Esophagus (tissue), 2 donors: ENCODE measurements around the gene WARS2. TPM values are rescaled to one million over a fixed set of nuclear protein-coding genes. Genes with fewer than 3 reads are reported as not detected.
A peak's percentile ranks its signal among the peaks of the same experiment; 100 is the strongest.

Experiments used
- H3K27ac ChIP-seq, 2 donors: one replicate each; pipeline ENCODE4 v1.5.1; 2013; ENCODE audit warnings: low read depth in 2 of 2, mild to moderate bottlenecking in 2 of 2, inconsistent platforms in 1 of 2, low read length in 1 of 2, moderate library complexity in 1 of 2
- H3K27me3 ChIP-seq, 2 donors: one replicate each; pipeline ENCODE4 v1.6.1; 2013; ENCODE audit warnings: low read length in 2 of 2, control low read depth in 1 of 2, mild to moderate bottlenecking in 1 of 2; ENCODE audit not compliant: insufficient read depth in 2 of 2, control insufficient read depth in 1 of 2
- H3K36me3 ChIP-seq, 2 donors: one replicate each; pipeline ENCODE4 v1.6.1; 2013; ENCODE audit warnings: low read length in 1 of 2; ENCODE audit not compliant: control insufficient read depth in 2 of 2, insufficient read depth in 2 of 2
- H3K4me1 ChIP-seq, 2 donors: one replicate each; pipeline ENCODE4 v1.6.1; 2013; ENCODE audit warnings: low read length in 1 of 2; ENCODE audit not compliant: control insufficient read depth in 2 of 2, insufficient read depth in 2 of 2
- H3K4me3 ChIP-seq, 2 donors: one replicate each; pipeline ENCODE4 v1.5.1; 2013; ENCODE audit warnings: low read length in 2 of 2, mild to moderate bottlenecking in 2 of 2, low read depth in 1 of 2, moderate library complexity in 1 of 2
- H3K9me3 ChIP-seq, 2 donors: one replicate each; pipeline ENCODE4 v1.6.1; 2013; ENCODE audit warnings: mild to moderate bottlenecking in 2 of 2, low read depth in 1 of 2, low read length in 1 of 2, moderate library complexity in 1 of 2; ENCODE audit not compliant: control insufficient read depth in 2 of 2, insufficient read depth in 1 of 2
- WGBS, 2 donors: extraction: QIAGEN DNeasy Blood & Tissue Kit; methylation state at CpG; one replicate each; pipeline ENCODE4 v1.1.7; 2013; 5-methylcytosine and 5-hydroxymethylcytosine counted together
- polyA plus RNA-seq, 2 donors: library from polyadenylated mRNA; stranded (reverse); fragments of 200-250 nt; gene quantifications; one replicate each; pipeline ENCODE4 v1.2.3, GENCODE V29; 2013
- donor health status: healthy with polysubstance abuse.
- donor health status: Bipolar disorder and iron deficiency.

Gene WARS2
- polyA plus RNA-seq, 2 donors = 3.4 to 5.0 TPM

DNA sequence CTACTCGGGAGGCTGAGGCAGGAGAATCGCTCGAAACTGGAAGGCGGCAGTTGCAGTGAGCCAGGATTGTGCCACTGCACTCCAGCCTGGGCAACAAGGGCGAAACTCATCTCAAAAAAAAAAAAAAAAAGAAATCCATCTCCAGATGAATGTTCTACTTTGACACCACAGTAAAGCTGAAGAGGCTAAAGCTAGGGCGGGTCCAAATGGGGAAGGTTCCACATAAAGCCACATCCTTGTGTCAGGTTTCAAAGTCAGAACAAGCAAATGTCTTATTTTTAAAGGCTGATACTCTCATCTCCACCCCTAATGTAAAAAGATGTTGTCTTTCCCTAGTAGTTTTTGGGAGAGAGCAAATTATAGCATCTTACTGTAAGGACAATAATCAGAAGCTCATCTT, 4.4 kb upstream of the WARS2 start:
- Histone ChIP-seq H3K27ac (no peak overlapping the region), H3K4me3 (no peak overlapping the region)
- 95 to 97% methylated on average over 6 of the region's 6 CpGs for WGBS, 2 donors

DNA sequence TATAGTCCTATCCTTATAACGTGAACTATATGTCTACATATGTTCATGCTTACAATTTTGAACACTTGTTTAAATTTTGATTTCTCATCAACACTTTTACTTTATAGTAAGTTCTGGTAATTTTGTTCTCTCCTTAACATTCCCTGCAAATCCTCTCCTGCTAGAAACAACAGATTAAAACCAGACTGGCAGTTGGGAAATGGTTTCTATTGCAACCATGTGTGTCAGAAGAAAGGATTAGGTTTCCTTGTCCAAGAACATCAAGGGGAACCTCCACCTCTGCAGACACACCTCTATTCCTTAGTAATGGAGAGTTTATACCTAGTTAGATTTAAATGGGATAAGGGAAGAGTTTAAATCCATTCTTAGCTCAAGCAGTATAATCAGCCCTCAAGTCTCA, 3.3 kb upstream of the WARS2 start:
- Histone ChIP-seq H3K36me3 (no peaks in the 10 kb centered on the region), H3K9me3 (no peaks in the 10 kb centered on the region), H3K4me1 (no peaks in the 10 kb centered on the region), H3K4me3 (no peak overlapping the region), H3K27ac (no peak overlapping the region), H3K27me3 (no peaks in the 10 kb centered on the region)
- WGBS, 2 donors = 77 to 94% methylated on average over 1 of the region's 1 CpG

More for the DNA sequence above, 4.4 kb upstream of the WARS2 start:
- H3K9me3 ChIP-seq = no peaks in the 10 kb centered on the region
- no peaks in the 10 kb centered on the region for H3K4me1 ChIP-seq
- no peaks in the 10 kb centered on the region for H3K36me3 ChIP-seq
- no peaks in the 10 kb centered on the region for H3K27me3 ChIP-seq

DNA sequence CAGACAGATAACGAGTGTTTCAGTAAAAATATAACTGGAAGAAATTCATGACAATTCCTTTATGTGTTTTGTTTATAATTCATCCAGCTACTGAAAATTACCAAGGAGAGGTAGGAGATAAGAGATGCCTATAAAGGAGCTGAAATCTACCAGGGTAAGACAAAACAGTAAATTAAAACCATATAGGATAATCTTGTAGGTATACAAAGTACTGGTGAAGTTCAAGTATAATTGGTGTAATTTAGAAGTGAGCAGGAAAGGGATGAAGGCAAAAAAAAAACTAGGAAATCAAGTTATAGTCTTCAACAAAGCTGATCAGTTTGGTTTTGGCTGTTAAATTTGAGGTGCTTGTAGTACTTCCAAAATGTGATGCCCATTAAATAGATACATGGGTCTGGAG, 1.2 kb upstream of the WARS2 start:
- no peak overlapping the region for H3K4me3 ChIP-seq
- no peak overlapping the region for H3K27ac ChIP-seq
- no peaks in the 10 kb centered on the region for H3K9me3 ChIP-seq
- WGBS, 2 donors = 97 to 100% methylated on average over 1 of the region's 1 CpG
- no peaks in the 10 kb centered on the region for H3K27me3 ChIP-seq
- H3K4me1 ChIP-seq = no peaks in the 10 kb centered on the region
- no peaks in the 10 kb centered on the region for H3K36me3 ChIP-seq

DNA sequence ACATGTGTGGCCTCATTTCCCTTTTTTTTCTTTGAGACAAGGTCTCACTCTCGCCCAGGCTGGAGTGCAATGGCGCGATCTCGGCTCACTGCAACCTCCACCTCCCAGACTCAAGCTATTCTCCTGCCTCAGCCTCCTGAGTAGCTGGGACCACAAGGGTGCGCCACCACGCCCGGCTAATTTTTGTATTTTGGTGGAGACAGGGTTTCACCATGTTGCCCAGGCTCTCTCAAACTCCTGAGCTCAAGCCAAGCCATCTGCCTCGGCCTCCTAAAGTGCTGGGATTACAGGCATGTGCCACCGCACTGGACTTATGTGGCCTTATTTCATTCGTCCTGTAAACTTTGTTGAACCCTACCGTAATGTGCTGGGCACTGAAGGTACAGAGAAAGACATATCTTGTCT, 569 bp upstream of the WARS2 start:
- Histone ChIP-seq H3K9me3 (no peaks in the 10 kb centered on the region), H3K4me1 (no peaks in the 10 kb centered on the region), H3K36me3 (no peaks in the 10 kb centered on the region), H3K27ac (peak overlapping the region in 1 of 2 donors; percentile 97), H3K27me3 (no peaks in the 10 kb centered on the region), H3K4me3 (peak overlapping the region; percentile 62 to 67)
- WGBS, 2 donors = 47 to 62% methylated on average over 11 of the region's 11 CpGs

DNA sequence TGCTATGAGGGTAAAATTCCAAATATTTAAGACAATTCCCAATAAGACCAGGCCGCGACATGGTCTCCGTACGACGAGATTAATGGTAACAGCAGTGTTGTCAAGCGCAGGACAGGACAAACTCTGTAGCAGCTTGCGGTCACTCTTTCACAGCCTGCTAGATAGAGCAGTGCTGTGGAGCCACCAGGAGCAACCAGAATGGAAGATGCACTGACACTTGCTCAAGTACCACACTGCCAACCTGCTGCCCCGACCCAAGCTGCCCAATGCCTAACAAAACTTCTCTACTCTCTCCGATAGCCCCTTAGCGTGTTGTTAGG, 636 bp downstream of the WARS2 start:
- peak overlapping the region; percentile 62 to 67 for H3K4me3 ChIP-seq
- no peaks in the 10 kb centered on the region for H3K4me1 ChIP-seq
- H3K9me3 ChIP-seq = no peaks in the 10 kb centered on the region
- no peaks in the 10 kb centered on the region for H3K36me3 ChIP-seq
- no peaks in the 10 kb centered on the region for H3K27me3 ChIP-seq
- H3K27ac ChIP-seq = peak overlapping the region; percentile 97 to 99
- 6 to 12% methylated on average over 10 of the region's 10 CpGs for WGBS, 2 donors

DNA sequence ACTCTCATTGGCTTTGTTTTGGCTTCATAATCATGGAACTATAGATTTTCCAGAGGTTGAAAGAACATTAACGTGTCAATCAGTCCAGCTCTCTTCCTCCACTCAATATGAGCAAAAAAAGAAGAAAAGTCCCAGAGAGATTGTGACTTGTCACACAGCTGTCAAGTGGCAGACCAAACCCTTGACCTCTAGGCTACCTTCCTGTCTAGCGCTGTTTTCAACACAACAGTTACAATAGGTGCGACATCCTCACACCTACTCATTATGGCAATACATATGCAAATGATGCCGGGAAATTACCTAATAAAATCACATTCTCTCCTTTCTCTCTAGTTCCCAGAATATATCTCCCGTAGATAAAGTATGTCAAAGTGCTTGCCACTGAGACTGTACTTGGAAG, 1.1 kb downstream of the WARS2 start:
- Histone ChIP-seq H3K4me1 (no peaks in the 10 kb centered on the region), H3K36me3 (no peaks in the 10 kb centered on the region), H3K27me3 (no peaks in the 10 kb centered on the region), H3K9me3 (no peaks in the 10 kb centered on the region), H3K4me3 (peak overlapping the region in 1 of 2 donors; percentile 67), H3K27ac (peak overlapping the region in 1 of 2 donors; percentile 97)
- WGBS, 2 donors = 28 to 35% methylated on average over 5 of the region's 5 CpGs

DNA sequence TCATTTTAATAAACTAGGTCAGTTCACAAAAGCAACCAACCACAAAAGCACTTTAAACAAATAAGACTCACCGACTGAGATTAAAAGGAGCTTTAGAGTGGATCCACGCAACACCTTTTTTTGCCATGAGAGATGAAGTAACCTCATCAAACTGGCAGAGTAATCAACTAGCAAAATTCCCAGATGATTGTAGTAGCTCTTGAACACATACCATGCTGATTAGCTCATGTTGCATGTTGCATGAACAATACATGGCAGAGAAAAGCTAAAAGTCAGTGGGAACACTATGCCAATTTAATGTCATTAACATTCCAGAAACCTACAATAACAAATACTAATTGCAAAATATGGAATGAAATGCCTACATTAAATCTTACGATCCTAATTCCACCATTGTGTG, 4.1 kb downstream of the WARS2 start:
- no peaks in the 10 kb centered on the region for H3K9me3 ChIP-seq
- H3K27me3 ChIP-seq = no peaks in the 10 kb centered on the region
- no peak overlapping the region for H3K27ac ChIP-seq
- no peaks in the 10 kb centered on the region for H3K36me3 ChIP-seq
- H3K4me1 ChIP-seq = no peaks in the 10 kb centered on the region
- 44 to 52% methylated on average over 3 of the region's 3 CpGs for WGBS, 2 donors
- H3K4me3 ChIP-seq = no peak overlapping the region

DNA sequence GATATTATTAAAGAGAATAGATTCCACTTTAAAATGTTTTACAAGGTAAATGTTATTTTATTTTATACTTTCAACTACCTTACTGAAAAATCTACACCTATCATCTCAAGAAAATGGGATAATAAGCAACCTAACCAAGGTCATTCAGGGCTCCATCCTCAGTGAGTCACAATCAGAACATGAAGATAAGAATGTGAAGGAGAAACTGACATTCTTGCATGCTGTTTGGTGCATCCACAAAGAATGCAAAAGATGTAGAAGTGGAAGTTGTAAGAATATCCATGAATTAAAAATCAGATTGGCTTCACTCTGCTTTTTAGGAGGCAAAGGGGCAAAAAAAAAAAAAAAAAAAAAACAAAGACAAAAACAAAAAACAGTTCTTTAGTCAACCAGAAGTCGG, 6.5 kb downstream of the WARS2 start:
- Histone ChIP-seq H3K27me3 (no peaks in the 10 kb centered on the region), H3K4me3 (no peak overlapping the region), H3K27ac (no peak overlapping the region), H3K4me1 (no peaks in the 10 kb centered on the region), H3K9me3 (no peaks in the 10 kb centered on the region), H3K36me3 (no peaks in the 10 kb centered on the region)
- WGBS, 2 donors = 75 to 96% methylated on average over 1 of the region's 1 CpG

DNA sequence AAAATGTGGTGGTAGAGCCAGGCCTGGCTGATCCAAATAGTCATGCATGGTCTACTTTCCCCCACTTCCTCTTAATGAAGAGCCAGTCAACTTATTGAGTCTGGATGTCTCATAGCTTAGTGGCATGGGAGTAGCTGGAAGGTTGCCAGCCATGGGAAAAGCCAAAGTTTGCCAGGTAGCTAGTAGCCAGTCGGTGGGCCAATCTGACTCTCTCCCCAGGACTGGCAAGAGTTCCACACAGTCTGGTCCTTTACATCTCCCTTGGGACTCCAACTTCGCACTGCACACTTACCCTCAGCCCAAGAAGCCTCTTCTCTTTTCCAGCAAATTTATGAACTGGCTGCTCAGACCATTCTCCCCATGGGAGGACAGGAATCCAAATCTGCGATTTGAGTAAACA, 8.3 kb downstream of the WARS2 start:
- H3K4me1 ChIP-seq = no peaks in the 10 kb centered on the region
- 84 to 89% methylated on average over 3 of the region's 3 CpGs for WGBS, 2 donors
- H3K4me3 ChIP-seq = no peak overlapping the region
- no peaks in the 10 kb centered on the region for H3K36me3 ChIP-seq
- H3K9me3 ChIP-seq = no peaks in the 10 kb centered on the region
- no peak overlapping the region for H3K27ac ChIP-seq
- H3K27me3 ChIP-seq = no peaks in the 10 kb centered on the region

DNA sequence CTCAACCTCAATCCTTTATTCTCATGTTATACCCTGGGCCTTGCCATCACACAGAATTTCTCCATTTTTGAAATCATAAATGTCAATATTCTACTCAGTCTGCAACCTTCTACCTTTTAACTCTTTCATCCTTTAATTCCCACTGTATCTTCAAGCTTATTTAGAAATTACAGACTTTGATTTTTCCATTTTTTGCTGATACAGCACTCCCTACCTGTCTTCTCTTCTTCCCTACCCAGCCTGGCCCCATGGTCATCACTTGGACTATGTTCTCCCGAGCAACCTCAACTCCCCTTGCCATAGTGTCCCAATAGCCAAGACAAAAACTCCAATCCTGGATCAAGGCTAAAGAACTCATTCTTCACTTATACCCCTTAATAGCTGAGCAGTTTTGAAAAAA, 14.6 kb downstream of the WARS2 start:
- 96 to 97% methylated on average over 1 of the region's 1 CpG for WGBS, 2 donors
- Histone ChIP-seq H3K27me3 (no peaks in the 10 kb centered on the region), H3K4me3 (no peak overlapping the region), H3K9me3 (no peaks in the 10 kb centered on the region), H3K36me3 (no peaks in the 10 kb centered on the region), H3K4me1 (no peaks in the 10 kb centered on the region), H3K27ac (no peak overlapping the region)
